DOHH2 (cell line): ENCODE measurements around the gene GALNT2.

Source experiments
- H3F3A ChIP-seq: fragments of 200-600 bp; sonication (generic), shearing (Covaris generic); 2 replicates; pipeline ENCODE4 v1.6.0; 2016; ENCODE audit warnings: antibody characterized with exemption, mild to moderate bottlenecking; ENCODE audit not compliant: control insufficient read depth, insufficient read depth
- H3K27ac ChIP-seq: fragments of 200-600 bp; sonication (generic); 2 replicates; pipeline ENCODE4 v1.5.1; 2014; ENCODE audit warnings: low read depth, mild to moderate bottlenecking, low read length, moderate library complexity
- H3K27me3 ChIP-seq: fragments of 200-600 bp; sonication (generic); 2 replicates; pipeline ENCODE4 v1.6.1; 2014; ENCODE audit warnings: mild to moderate bottlenecking, low read length, mixed read lengths; ENCODE audit not compliant: control insufficient read depth
- H3K36me3 ChIP-seq: fragments of 200-600 bp; sonication (generic); 2 replicates; pipeline ENCODE4 v1.6.1; 2014; ENCODE audit warnings: mild to moderate bottlenecking, low read length, moderate library complexity, mixed read lengths; ENCODE audit not compliant: control insufficient read depth
- H3K4me1 ChIP-seq: fragments of 200-600 bp; sonication (generic); 2 replicates; pipeline ENCODE4 v1.6.1; 2014; ENCODE audit warnings: mild to moderate bottlenecking, low read length, mixed read lengths; ENCODE audit not compliant: control insufficient read depth
- H3K4me2 ChIP-seq: fragments of 200-600 bp; sonication (generic); 2 replicates; pipeline ENCODE4 v1.6.0; 2014; ENCODE audit warnings: mild to moderate bottlenecking, low read length, moderate library complexity
- H3K4me3 ChIP-seq: fragments of 200-600 bp; sonication (generic); 2 replicates; pipeline ENCODE4 v1.5.1; 2014; ENCODE audit warnings: mild to moderate bottlenecking, low read length, mixed read lengths
- H3K79me2 ChIP-seq: fragments of 200-600 bp; sonication (generic); 2 replicates; pipeline ENCODE4 v1.6.1; 2014; ENCODE audit warnings: mild to moderate bottlenecking, low read length, mixed read lengths; ENCODE audit not compliant: control insufficient read depth
- H3K9me2 ChIP-seq: fragments of 200-600 bp; sonication (generic); replicated peaks from 2 replicates; pipeline ENCODE4 v1.6.1; 2014; ENCODE audit warnings: mild to moderate bottlenecking, low read length, mixed read lengths; ENCODE audit not compliant: control insufficient read depth
- H3K9me3 ChIP-seq: fragments of 200-600 bp; sonication (generic); 2 replicates; pipeline ENCODE4 v1.6.1; 2014; ENCODE audit warnings: antibody characterized with exemption, low read length, mixed read lengths; ENCODE audit not compliant: control insufficient read depth, insufficient read depth
- H4K20me1 ChIP-seq: fragments of 200-600 bp; sonication (generic); 2 replicates; pipeline ENCODE4 v1.6.0; 2014; ENCODE audit warnings: low read depth, mild to moderate bottlenecking, antibody characterized with exemption, low read length, moderate library complexity; ENCODE audit not compliant: control insufficient read depth, insufficient read depth
- EZH2phosphoT487 ChIP-seq: fragments of 200-600 bp; sonication (generic); IDR thresholded peaks from 2 replicates; pipeline ENCODE4 v1.6.1; 2017; ENCODE audit warnings: borderline replicate concordance, mild to moderate bottlenecking, antibody characterized with exemption, low read length, moderate library complexity, mixed read lengths
- TF ChIP-seq, protein P1 (sequence below): fragments of 200-600 bp; sonication (generic); IDR thresholded peaks from one replicate; pipeline ENCODE4 v1.5.1; 2014; ENCODE audit warnings: antibody characterized with exemption, mild to moderate bottlenecking, low read depth, low read length; ENCODE audit not compliant: poor library complexity, severe bottlenecking

GALNT2 gene

DNA sequence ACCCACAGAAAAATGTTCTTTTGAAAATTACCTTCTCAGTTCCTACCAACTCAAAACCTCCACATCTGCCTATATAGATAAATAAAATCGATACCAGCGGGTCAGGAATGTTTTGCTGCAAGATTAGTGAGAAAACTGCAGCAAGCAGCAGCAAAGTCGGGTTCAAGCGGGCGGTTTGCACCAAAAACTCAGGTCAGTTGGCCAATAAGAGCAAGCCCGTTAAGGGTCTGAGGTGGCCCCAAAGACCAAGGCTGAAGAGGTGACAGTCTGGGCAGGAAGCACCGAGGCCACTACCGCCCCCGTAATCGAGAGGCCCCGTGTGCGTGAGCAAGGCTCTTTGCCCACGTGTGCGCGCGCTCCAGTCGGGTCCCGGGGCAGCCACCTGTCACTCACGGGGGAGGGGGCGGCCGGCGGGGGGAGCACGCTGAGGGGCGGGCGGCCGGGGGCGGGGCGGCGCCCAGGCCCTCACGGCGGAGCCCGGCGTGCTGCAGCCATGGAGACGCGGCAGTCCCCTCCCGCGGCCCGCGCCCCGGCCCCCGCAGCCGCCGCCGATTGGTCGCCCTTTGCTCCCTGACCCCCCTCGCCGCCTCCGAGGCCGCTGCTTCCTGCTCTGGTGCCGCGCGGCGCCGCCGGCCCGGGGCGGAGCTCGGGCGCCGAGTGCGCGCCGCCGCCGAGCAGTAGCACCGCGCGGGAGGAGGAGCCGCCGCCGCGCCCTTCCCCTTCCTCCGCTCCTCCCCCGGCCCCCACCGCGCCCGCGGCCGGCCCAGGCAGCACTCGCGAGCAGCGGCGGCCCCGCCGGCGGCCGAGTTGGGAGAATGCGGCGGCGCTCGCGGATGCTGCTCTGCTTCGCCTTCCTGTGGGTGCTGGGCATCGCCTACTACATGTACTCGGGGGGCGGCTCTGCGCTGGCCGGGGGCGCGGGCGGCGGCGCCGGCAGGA, at the start of gene GALNT2:
TSS of gene GALNT2 (plus strand) at position 773 of the 939 bp plus-strand sequence. CDS start at position 816, 43 bp downstream.
- H3K4me2 ChIP-seq: peak within 1 kb of the TSS; percentile 86
- peaks cover 11% of the 10 kb centered on the region; the same call in 1 of the 2 replicates for H3K9me3 ChIP-seq
- peak within 1 kb of the TSS; percentile 79 for H3K4me3 ChIP-seq
- no peaks in the 10 kb centered on the region for H3F3A ChIP-seq
- H3K36me3 ChIP-seq: no peaks in the 10 kb centered on the region
- peak within 1 kb of the TSS; percentile 61 for H3K27ac ChIP-seq
- peaks cover 13% of the 10 kb centered on the region for H4K20me1 ChIP-seq
- TF ChIP-seq, protein P1, sequence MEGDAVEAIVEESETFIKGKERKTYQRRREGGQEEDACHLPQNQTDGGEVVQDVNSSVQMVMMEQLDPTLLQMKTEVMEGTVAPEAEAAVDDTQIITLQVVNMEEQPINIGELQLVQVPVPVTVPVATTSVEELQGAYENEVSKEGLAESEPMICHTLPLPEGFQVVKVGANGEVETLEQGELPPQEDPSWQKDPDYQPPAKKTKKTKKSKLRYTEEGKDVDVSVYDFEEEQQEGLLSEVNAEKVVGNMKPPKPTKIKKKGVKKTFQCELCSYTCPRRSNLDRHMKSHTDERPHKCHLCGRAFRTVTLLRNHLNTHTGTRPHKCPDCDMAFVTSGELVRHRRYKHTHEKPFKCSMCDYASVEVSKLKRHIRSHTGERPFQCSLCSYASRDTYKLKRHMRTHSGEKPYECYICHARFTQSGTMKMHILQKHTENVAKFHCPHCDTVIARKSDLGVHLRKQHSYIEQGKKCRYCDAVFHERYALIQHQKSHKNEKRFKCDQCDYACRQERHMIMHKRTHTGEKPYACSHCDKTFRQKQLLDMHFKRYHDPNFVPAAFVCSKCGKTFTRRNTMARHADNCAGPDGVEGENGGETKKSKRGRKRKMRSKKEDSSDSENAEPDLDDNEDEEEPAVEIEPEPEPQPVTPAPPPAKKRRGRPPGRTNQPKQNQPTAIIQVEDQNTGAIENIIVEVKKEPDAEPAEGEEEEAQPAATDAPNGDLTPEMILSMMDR: no peak
- TF ChIP-seq EZH2phosphoT487: no peak
- no peaks in the 10 kb centered on the region for H3K27me3 ChIP-seq
- peaks cover 44% of the 10 kb centered on the region for H3K79me2 ChIP-seq
- peaks cover 28% of the 10 kb centered on the region for H3K4me1 ChIP-seq
- no peaks in the 10 kb centered on the region for H3K9me2 ChIP-seq

DNA sequence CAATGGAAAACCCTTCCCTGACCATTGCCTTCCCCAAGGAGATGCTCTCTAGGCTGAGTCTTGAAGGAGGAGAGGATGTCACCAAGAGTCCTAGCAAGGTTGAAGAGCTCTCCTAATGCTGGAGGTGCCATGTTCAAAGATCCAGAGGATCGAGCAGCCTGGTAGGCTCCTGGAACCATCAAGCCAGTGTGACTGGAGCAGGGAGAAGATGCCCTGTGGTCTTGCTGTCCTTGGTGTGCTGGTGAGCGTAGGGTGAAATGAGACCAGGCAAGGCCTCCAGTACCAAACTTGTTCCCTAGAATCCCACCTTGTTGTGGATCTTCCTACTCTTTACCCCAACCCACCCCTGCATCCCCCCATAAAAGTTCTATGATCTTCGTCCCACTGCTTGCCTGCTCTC, 46.6 kb upstream of the GALNT2 start:
- Histone ChIP-seq H3K79me2 (no peaks in the 10 kb centered on the region), H3K4me2 (no peak overlapping the region), H3K27ac (no peak overlapping the region), H3K36me3 (no peaks in the 10 kb centered on the region), H3K4me1 (no peaks in the 10 kb centered on the region), H3F3A (no peaks in the 10 kb centered on the region), H3K9me3 (no peaks in the 10 kb centered on the region), H3K9me2 (no peaks in the 10 kb centered on the region), H3K27me3 (no peaks in the 10 kb centered on the region; the same call in 1 of the 2 replicates), H3K4me3 (no peak overlapping the region), H4K20me1 (no peaks in the 10 kb centered on the region)
- TF ChIP-seq, protein P1: no peak
- TF ChIP-seq EZH2phosphoT487: no peak

DNA sequence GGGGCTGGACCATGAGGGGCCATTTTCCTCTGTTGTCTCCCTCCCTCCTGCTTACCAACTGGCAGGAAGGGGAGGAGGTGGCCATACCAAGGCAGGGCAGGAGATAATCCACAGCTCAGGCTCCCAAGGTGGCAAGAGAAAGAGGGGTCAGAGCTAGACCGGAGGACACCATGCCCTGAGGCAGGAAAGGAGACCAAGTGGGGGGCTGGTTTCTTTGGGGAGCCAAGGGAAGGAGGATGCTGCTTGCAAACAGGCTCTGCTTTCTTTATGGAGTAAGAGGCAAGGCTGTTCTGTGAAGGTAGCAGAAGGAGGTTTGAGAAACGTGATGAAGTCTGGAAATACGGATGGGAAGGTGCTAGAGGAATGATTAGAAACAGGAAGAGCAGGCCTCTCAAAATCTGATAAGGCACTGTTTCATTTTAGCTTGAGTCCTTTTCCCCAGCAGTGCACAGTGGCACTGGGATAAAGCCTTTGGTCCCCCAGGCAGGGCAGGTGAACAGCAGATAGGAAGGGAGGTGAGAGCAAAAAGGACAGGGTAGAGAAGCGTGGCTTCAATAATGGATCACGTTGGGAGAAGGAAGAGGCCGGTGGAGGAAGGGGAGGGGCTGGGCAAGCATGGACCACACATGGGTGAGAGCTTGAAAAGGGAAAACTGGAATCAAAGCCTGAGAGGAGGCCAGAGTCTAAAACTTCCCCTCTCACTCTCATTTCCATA, 44.2 kb upstream of the GALNT2 start:
- no peaks in the 10 kb centered on the region for H4K20me1 ChIP-seq

More for the DNA sequence above, 44.2 kb upstream of the GALNT2 start:
- TF ChIP-seq, protein P1: no peak
- no peak for TF ChIP-seq EZH2phosphoT487
- Histone ChIP-seq H3K4me2 (no peak overlapping the region), H3K4me3 (no peak overlapping the region), H3K79me2 (no peaks in the 10 kb centered on the region), H3K9me2 (no peaks in the 10 kb centered on the region), H3F3A (no peaks in the 10 kb centered on the region), H3K4me1 (no peaks in the 10 kb centered on the region), H3K36me3 (no peaks in the 10 kb centered on the region), H3K9me3 (no peaks in the 10 kb centered on the region), H3K27ac (no peak overlapping the region), H3K27me3 (no peaks in the 10 kb centered on the region; the same call in 1 of the 2 replicates)
